Measurements from ENCODE around the gene ZFAND3.
"Not testable (repeated sequence)": the region's sequence is repeated elsewhere in the genome, so short reads cannot be mapped to it uniquely, and the experiment has no call there.

Gene ZFAND3

GRCh38 chr6:38040254-38040653, 220.7 kb downstream of the ZFAND3 start:
- DNase-seq (ENCODE audit: low read depth in 3 of 3, low spot score in 1 of 3) = no peak

DNA sequence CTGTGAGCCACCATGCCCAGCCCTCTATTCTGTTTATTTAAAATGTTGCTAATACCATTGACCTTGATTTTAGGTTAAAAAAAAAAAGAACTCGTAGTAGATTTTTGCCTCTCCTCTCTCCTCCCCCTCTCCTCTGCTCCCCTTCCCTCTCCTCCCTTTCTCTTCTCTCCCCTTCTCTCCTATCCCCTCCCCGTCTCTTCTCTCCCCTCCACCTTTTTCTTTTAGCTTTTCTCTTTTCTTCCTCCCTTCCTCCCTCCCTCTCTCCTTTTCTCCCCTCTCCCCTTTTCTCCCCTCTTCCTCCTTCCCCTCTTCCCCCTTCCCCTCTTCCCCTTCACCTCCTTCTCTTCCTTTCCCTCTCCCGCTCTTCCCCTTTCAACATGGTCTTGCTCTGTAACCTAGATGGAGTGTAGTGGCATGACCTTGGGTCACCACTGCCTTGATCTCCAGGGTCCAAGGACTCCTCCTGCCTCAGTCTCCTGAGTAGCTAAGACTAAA, 223.8 kb downstream of the ZFAND3 start:
- DNase-seq (ENCODE audit: low read depth in 3 of 3, low spot score in 1 of 3) = no peak

GRCh38 chr6:38045701-38046305, 226.3 kb downstream of the ZFAND3 start:
- DNase-seq (ENCODE audit: low read depth in 3 of 3, low spot score in 1 of 3) = no peak

DNA sequence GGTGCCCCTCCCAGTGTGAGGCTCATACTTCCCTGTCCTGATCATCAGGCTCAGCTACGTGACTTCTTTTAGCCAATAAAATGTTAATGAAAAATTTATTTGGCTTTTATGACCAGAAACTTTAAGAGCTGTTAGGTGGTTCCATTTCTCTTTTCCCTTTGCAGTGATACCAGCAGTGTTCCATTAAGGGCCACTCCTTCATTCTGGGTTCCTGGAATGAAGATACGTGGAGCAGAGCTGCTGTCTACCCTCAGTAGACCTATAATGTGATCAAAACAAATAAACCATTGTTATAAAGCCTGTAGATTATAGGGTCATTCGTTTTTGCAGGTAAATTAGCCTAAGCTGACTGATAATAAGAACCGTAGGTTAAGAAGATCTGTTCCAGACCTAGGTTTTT, 228.0 kb downstream of the ZFAND3 start:
- DNase-seq (ENCODE audit: low read depth in 3 of 3, low spot score in 1 of 3) = no peak

- not testable (repeated sequence) for DNase-seq (ENCODE audit: low read depth in 3 of 3, low spot score in 1 of 3)
Observed at GRCh38 chr6:38049861-38050397, 230.4 kb downstream of the ZFAND3 start.

DNA sequence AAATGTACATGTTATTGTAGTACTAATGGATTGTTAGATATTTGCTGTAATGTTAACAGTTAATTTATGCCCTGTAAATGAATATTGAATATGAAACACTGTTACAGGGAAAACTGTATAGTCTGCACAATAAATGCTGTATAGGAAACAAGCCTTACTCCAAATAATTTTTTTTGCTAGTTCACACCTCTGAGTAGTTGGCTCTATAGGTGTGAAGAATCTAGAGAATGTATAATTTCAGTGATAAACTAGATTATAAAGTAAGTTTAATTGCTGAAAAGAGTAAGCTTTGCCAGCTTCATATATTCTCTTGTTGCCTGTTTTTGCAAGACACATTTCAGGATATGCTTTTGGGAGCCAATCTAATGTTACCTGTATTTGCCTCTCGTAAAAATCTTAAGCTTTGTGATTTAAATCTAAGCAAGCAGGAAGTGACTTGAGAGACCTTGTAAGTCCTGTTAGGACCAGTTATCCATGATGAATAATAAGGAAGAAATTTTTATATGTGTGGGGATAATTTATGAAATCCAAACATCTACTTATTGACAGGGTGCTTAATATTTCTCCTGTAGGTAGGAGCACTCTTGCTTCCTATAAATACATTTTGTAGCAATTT, 232.4 kb downstream of the ZFAND3 start:
- no peak for DNase-seq (ENCODE audit: low read depth in 3 of 3, low spot score in 1 of 3)

- DNase-seq (ENCODE audit: low read depth in 3 of 3, low spot score in 1 of 3) = no peak
Observed at GRCh38 chr6:38054527-38055202, 235.1 kb downstream of the ZFAND3 start.

DNA sequence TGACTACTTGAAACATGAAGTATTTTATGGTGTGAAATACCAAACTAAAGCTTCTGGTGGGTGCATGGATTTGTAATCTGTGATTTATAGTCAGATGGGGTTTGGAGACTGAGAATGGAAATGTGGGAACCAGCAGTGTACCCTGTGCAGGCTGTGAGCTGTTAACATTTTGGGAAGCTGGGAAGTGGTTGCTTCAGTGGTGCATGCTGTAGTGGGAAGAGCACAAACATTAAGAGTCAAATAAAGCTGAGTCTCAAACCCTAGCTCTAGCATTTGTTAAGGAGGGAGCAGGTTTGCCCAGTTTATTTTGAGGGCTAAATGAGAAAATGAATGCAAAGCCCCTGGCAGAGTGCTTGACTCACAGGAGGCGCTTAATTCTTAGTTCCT, 235.7 kb downstream of the ZFAND3 start:
- DNase-seq (ENCODE audit: low read depth in 3 of 3, low spot score in 1 of 3) = no peak

DNA sequence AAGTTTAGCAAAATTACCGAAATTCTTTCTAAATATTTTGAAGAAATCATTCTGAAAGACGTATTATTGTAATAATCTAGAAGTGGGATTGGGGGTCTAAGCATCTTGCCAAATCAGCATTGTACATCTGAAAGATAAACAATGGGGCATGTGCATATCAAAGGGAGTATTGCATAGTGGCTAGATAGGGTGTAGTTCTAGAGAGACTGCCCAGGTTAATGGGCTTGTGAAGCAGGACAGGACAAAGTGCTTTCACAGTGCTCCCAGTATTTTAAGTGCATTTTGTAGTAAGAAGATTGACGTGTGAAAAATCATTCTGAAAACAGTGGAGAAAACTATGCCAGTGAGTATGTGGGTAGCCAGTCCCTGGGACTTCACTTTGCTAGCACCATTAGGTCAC, 236.8 kb downstream of the ZFAND3 start:
- no peak for DNase-seq (ENCODE audit: low read depth in 3 of 3, low spot score in 1 of 3)

GRCh38 chr6:38057994-38058393, 238.5 kb downstream of the ZFAND3 start:
- DNase-seq (ENCODE audit: low read depth in 3 of 3, low spot score in 1 of 3) = peak in 1 of 3 donors; percentile 20

- DNase-seq (ENCODE audit: low read depth in 3 of 3, low spot score in 1 of 3) = no peak
Observed at GRCh38 chr6:38062066-38062465, 242.5 kb downstream of the ZFAND3 start.

DNA sequence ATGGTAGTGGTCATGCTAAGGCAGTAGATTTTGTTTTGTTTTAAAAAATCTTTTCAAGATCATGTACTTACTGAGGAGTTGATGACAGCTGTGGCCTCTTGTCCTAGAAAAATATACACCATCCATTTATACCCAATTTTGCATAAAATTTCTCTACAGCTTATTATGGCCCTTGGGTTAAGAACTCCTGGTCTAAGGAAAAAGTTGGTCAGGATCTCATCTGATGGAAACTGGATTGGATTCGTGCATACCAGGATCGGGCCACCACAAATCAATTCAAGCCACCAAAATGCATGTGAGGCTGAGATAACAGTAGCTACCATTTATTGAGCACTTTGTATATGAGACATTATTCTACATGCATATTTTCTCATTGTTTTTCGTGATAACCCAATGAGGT, 244.4 kb downstream of the ZFAND3 start:
- DNase-seq (ENCODE audit: low read depth in 3 of 3, low spot score in 1 of 3) = no peak

DNA sequence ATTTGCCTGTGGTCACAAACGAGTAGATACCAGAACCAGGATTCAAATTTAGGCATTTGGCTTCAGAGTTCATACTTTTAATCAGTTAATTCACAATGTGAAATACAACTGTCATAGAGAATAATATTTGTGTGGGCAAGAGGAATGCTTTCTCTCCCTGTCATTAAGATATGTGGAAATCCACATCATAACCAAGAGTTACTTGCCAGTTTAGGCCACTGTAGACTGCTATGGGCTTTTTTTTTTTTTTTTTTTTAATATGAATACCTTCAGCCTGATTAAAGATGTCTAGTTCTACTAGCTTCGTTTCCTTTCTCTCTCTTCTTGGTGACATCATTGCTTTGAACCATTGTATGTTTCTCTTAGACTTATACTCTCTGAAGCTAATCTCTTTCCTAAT, 244.9 kb downstream of the ZFAND3 start:
- DNase-seq (ENCODE audit: low read depth in 3 of 3, low spot score in 1 of 3) = no peak

- no peak for DNase-seq (ENCODE audit: low read depth in 3 of 3, low spot score in 1 of 3)
Observed at GRCh38 chr6:38065734-38066305, 246.3 kb downstream of the ZFAND3 start.

DNA sequence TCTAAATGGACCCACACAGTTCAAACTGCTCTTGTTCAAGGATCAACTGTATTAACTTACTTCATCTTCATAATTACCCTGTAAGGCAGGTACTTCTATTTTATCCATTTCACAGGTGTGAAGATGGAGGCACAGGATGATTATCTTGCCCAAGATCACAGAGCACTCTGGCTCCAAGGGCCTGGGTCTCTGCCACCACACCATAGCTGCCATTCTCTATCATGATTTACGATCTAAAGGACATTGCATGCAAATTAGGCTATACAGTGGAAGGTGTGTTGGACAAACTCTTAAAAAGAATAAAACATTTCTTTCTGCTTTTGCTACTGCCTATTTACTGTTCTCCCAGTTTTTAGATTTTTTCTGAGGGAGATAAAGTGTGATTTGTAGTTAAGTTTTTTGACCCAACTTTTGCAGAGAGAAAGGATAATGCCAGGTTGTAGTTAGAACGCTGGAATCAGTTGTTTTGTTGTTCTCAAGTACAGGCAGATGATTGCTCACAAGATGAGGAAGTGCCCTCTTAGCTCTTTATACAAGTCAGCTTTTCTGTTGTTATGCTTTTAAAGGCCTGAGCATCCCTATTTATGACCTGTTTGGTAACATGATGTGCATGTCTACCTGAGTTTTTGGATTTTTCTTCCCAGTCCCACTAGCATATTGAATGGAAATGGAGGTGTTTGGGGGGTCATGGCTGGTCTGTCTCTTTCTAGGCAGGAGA, 247.9 kb downstream of the ZFAND3 start:
- DNase-seq (ENCODE audit: low read depth in 3 of 3, low spot score in 1 of 3) = no peak

DNA sequence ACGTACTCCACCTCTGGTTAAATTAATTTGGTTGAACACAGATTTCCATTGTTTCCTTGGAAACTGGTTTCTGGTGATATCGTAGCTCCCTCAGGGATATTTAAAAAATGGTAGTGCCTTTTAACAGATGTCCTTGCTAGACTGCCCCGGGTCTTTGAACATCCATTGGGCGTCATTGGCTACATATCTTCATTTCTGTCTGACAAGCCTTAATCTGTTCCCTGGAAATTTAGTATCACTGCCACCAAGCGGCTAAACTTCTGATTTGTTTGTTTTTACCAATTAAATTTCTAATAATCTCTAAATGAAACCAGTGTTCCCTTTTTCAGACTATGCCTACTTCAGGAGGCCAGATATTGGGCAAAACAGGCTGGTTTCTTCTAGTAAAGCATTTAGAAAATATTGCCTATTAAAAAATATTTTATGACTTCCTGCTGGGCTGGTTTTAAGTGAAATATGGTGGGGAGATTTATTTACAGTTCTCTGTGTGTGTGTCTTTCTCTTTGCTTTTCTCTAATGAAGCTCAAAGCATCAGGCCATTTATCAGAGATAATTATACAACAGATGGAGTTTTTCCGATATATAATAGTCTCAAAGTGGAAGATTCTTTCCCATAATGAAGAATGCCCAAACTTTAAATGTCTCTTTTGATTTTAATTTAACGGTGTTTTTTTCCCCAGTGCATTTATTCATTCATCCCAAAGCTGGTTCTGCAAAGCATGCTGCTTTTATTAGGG, 249.5 kb downstream of the ZFAND3 start:
- no peak for DNase-seq (ENCODE audit: low read depth in 3 of 3, low spot score in 1 of 3)

DNA sequence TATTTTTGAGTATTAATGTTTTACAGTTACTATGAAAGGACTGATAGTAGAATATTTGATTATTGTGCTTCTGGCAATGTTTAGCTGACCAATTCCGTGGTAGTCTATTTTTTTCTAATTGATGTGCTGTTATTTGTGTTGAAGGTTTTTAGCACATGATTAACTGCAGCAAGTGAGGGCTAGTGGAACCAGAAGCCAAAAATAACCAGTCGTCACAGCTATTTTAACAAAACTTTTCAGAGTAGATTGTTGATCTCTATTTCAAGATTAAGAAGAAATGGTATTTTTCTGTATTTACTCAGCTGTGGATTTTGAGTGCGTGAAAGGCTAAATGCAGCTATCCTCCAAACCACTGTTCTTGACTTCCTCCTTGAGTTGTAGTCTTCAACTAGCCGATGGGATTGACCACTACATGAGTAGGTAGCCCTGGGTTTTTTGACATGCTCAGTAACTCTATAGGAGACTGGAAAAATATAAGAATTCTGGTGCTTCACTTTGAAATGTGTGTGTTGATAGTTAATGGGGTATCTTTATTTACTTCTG, 258.0 kb downstream of the ZFAND3 start:
- DNase-seq (ENCODE audit: low read depth in 3 of 3, low spot score in 1 of 3) = no peak

DNA sequence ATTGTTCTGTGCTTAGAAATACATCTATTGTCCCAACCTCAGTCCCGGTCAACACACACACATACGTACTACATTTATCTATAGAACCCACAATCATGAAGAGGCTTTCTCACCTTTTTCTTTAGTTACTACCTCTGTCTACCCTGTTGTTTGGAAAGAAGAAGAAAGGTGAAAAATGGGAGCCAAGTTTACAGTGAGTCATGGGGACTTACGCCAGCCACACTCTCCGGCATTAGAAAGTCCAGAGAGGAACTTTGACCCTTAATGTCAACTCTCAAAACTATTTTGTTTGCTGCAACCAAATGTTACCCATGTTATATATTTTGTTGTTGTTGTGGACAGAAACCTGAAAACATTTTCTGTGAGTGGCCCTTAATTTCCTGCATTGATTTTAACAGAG, 259.1 kb downstream of the ZFAND3 start:
- DNase-seq (ENCODE audit: low read depth in 3 of 3, low spot score in 1 of 3) = no peak

DNA sequence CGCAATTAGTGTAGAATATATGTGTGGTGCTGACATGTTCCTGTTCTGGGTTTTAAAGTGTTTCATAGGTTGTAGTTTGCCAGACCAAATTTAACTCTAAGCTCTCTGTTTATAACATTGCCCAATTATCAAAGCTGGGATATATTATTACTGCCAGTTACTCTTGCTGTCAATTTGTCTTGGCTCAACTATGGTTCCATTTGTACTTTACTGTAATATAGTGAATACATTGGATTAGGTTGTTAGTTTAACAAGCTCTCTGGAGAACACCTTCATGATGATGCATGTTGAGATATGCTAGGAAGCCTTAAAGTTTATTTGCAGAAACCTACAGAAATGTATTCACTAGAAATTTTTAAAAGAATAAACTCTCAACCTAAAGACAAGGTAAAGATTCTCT, 259.6 kb downstream of the ZFAND3 start:
- DNase-seq (ENCODE audit: low read depth in 3 of 3, low spot score in 1 of 3) = no peak

GRCh38 chr6:38079537-38079936, 260.0 kb downstream of the ZFAND3 start:
- DNase-seq (ENCODE audit: low read depth in 3 of 3, low spot score in 1 of 3) = no peak
